H1 (cell line): Measurements from ENCODE around the gene BLOC1S3. TPM values are rescaled to one million over a fixed set of nuclear protein-coding genes. Genes with fewer than 3 reads are reported as not detected.

Experiments used
- CBX5 ChIP-seq: fragments of 300-800, 300-1000 bp; sonication (generic); IDR thresholded peaks from 2 replicates; pipeline ENCODE4 v1.7.1; 2016; ENCODE audit warnings: antibody characterized with exemption, low read length, low read depth
- CHD2 ChIP-seq: IDR thresholded peaks from 2 replicates; pipeline ENCODE4 v1.6.1; 2012; ENCODE audit warnings: low read length, improper control_type of control experiment
- polyA plus RNA-seq, 7 experiments: library from polyadenylated mRNA; depleted of rRNA in 3 of 7; stranded (reverse) in 5 of 7; unstranded in 2 of 7; fragments of >200 nt in 5 of 7; fragments of 200-250 nt in 2 of 7; gene quantifications; 1 replicate in 5 of 7; 2 replicates in 1 of 7; 4 replicates in 1 of 7; pipeline versions ENCODE4 v1.2.1 to v1.2.3, GENCODE V29; 2011 to 2013; ENCODE audit warnings: missing spikeins in 2 of 7, mixed read lengths in 2 of 7
- total RNA-seq: library from RNA; stranded (reverse); fragmentation: NEBNext Ultra II Directional; extraction: Animal tissue kit (Norgen Biotek cat#: 25700); gene quantifications from 2 replicates; pipeline ENCODE4 v1.2.1, GENCODE V29; 2021

The BLOC1S3 gene
- total and polyA plus RNA-seq, 2 of the 8 experiments (the other 6 are each of a cell fraction or from before 2014, with no cell fraction given): 6.0 to 6.1 TPM

- TF ChIP-seq CBX5 (no peak), CHD2 (no peak)
These were observed 37.0 kb downstream of the BLOC1S3 start (continued) for GRCh38 chr19:45215391-45216191.
